ENCODE measurements around the gene ANKRD40CL. TPM values are rescaled to one million over a fixed set of nuclear protein-coding genes. Genes with fewer than 3 reads are reported as not detected.

The ANKRD40CL gene
- total and polyA plus RNA-seq, 7 experiments from 2014 or later = not detected

DNA sequence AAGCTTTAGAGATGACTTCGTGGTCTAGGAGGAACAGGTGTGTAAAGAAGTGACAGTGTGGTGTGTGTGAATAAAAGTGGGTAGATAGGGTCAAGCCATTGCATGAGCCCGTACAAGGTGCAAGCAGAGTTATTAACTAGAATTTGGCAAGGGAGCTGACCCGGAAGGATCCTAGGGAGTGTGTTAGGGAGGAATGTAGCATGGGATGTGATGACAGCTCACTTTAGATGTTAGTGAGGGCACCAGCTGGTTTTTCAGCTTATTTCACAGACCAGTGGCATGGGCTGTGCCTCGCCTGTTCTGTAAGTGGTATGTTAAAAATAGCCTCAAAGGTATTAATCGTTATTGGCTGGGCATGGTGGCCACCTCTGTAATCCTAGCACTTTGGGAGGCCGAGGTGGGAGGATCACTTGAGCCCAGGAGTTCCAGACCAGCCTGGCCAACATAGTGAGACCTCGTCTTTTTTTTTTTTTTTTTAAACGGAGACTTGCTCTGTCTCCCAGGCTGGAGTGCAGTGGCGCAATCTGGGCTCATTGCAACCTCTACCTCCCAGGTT lies 8.3 kb downstream of the ANKRD40CL start:
- DNase-seq (no peak), ATAC-seq (no peak)
- Mint-ChIP-seq H3K4me3 (no peak overlapping the region), H3K4me1 (peaks cover 4 to 18% (median 10%) of the 10 kb centered on the region in 7 donors), H3K36me3 (peaks cover 0 to 9% (median 0%) of the 10 kb centered on the region in 5 donors), H3K9me3 (no peaks in the 10 kb centered on the region), H3K27me3 (peaks cover 0 to 17% (median 0%) of the 10 kb centered on the region in 5 donors), H3K27ac (peak overlapping the region in 3 of 9 donors; percentile 32 to 82 (median 74))
- intact Hi-C loops (cut with micrococcal nuclease) = no loop called here
- Histone ChIP-seq H3K27ac (ENCODE audit: low read depth, low read length) (no peak overlapping the region), H3K9me3 (ENCODE audit: control insufficient read depth in 2 of 3, low read length in 3 of 3) (no peaks in the 10 kb centered on the region), H3K36me3 (ENCODE audit: control insufficient read depth in 2 of 3, insufficient read depth in 3 of 3, low read length in 3 of 3) (peaks cover 0 to 4% (median 0%) of the 10 kb centered on the region in 3 experiments), H3K4me3 (ENCODE audit: low read length) (no peak overlapping the region), H3K27me3 (ENCODE audit: control insufficient read depth in 2 of 2, insufficient read depth in 2 of 2, low read length in 2 of 2) (no peaks in the 10 kb centered on the region), H3K4me1 (ENCODE audit: control insufficient read depth in 2 of 2, insufficient read depth in 2 of 2, low read length in 2 of 2) (peaks cover 0 to 9% of the 10 kb centered on the region in 2 donors)
- CTCF ChIA-PET = no interaction called here
- POLR2A ChIA-PET = no interaction called here

DNA sequence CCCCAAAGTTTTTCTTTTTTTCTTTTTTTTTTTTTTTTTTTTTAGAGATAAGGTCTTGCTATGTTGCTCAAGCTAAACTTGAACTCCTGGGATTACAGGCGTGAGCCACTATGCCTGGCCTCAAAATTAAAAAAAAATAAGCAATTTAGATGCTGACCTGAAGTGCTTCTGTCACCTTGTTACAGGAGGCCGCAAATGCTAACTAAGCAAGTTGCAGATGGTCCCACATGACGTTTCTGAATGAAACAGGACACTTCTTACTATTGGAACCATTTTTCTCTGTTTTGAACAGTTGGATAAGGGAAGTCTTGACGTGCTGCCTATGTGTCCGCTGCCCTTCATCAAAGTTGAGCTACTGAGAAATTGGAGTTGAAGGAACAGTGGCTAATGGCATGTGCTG lies 8.8 kb downstream of the ANKRD40CL start:
- Histone ChIP-seq H3K36me3 (ENCODE audit: control insufficient read depth in 2 of 3, insufficient read depth in 3 of 3, low read length in 3 of 3) (peaks cover 0 to 4% (median 3%) of the 10 kb centered on the region in 3 experiments), H3K4me3 (ENCODE audit: low read length) (no peak overlapping the region), H3K4me1 (ENCODE audit: control insufficient read depth in 2 of 2, insufficient read depth in 2 of 2, low read length in 2 of 2) (peaks cover 0 to 4% of the 10 kb centered on the region in 2 donors), H3K9me3 (ENCODE audit: control insufficient read depth in 2 of 3, low read length in 3 of 3) (no peaks in the 10 kb centered on the region), H3K27me3 (ENCODE audit: control insufficient read depth in 2 of 2, insufficient read depth in 2 of 2, low read length in 2 of 2) (no peaks in the 10 kb centered on the region), H3K27ac (ENCODE audit: low read depth, low read length) (no peak overlapping the region)
- Mint-ChIP-seq H3K9me3 (no peaks in the 10 kb centered on the region), H3K4me3 (no peak overlapping the region), H3K27me3 (peaks cover 0 to 14% (median 0%) of the 10 kb centered on the region in 5 donors), H3K4me1 (peaks cover 3 to 14% (median 8%) of the 10 kb centered on the region in 7 donors), H3K27ac (peak overlapping the region in 2 of 9 donors; percentile 74 to 82), H3K36me3 (peaks cover 0 to 14% (median 0%) of the 10 kb centered on the region in 5 donors)
- DNase-seq = no peak
- intact Hi-C loops (cut with micrococcal nuclease) = no loop called here
- ATAC-seq = no peak
- ChIA-PET POLR2A (no interaction called here), CTCF (no interaction called here)

DNA sequence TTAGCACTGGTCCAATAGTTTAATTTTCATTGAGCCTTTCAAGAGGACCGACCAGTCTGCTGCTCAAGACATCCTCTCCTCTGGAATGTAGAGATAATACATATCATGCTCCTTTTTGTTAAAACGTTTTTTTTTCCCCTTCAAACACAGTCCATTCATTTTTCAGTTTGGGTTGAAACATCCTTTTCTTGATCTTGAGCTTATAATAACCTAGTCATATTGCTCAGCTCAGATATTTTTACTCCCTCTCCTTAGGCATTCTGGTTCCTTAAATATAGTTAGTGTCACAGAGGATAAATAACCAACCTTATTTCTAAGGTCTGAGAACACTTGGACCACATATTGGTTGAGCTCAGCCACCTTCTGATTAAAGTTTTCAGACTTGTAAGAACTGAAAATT lies 12.8 kb downstream of the ANKRD40CL start:
- no peaks in the 10 kb centered on the region for H3K4me1 ChIP-seq (ENCODE audit: control insufficient read depth in 2 of 2, insufficient read depth in 2 of 2, low read length in 2 of 2)
- H3K4me1 Mint-ChIP-seq = peaks cover 0 to 8% (median 3%) of the 10 kb centered on the region in 7 donors
- peaks cover 0 to 2% (median 0%) of the 10 kb centered on the region in 5 donors for H3K27me3 Mint-ChIP-seq
- DNase-seq (no peak), ATAC-seq (no peak)
- H3K27ac ChIP-seq (ENCODE audit: low read depth, low read length) = no peak overlapping the region
- peak overlapping the region in 4 of 9 donors; percentile 25 to 76 (median 60) for H3K27ac Mint-ChIP-seq
- H3K4me3 ChIP-seq (ENCODE audit: low read length) = no peak overlapping the region
- H3K36me3 Mint-ChIP-seq = peaks cover 0 to 33% (median 14%) of the 10 kb centered on the region in 5 donors
- no peak overlapping the region for H3K4me3 Mint-ChIP-seq
- H3K36me3 ChIP-seq (ENCODE audit: control insufficient read depth in 2 of 3, insufficient read depth in 3 of 3, low read length in 3 of 3) = peaks cover 21 to 36% (median 32%) of the 10 kb centered on the region in 3 experiments
- peaks cover 0 to 1% (median 0%) of the 10 kb centered on the region in 11 donors for H3K9me3 Mint-ChIP-seq
- H3K9me3 ChIP-seq (ENCODE audit: control insufficient read depth in 2 of 3, low read length in 3 of 3) = no peaks in the 10 kb centered on the region
- ChIA-PET POLR2A (no interaction called here), CTCF (no interaction called here)
- no peaks in the 10 kb centered on the region for H3K27me3 ChIP-seq (ENCODE audit: control insufficient read depth in 2 of 2, insufficient read depth in 2 of 2, low read length in 2 of 2)
- intact Hi-C loops (cut with micrococcal nuclease) = no loop called here

GRCh38 chr17:50749245-50749644 lies 18.1 kb downstream of the ANKRD40CL start:
- no peak overlapping the region for H3K4me3 ChIP-seq (ENCODE audit: low read length)
- Mint-ChIP-seq H3K9me3 (peaks cover 0 to 1% (median 0%) of the 10 kb centered on the region in 11 donors), H3K27ac (peak overlapping the region in 3 of 9 donors; percentile 28 to 73 (median 65)), H3K4me3 (no peak overlapping the region), H3K27me3 (no peaks in the 10 kb centered on the region), H3K36me3 (peaks cover 6 to 55% (median 24%) of the 10 kb centered on the region in 5 donors), H3K4me1 (peaks cover 0 to 9% (median 4%) of the 10 kb centered on the region in 7 donors)
- POLR2A ChIA-PET = interaction anchor here (0.6 kb wide), 1 partner anchor 22 kb away, joined by 4 read pairs; no protein-coding TSS in a partner anchor
- H3K9me3 ChIP-seq (ENCODE audit: control insufficient read depth in 2 of 3, low read length in 3 of 3) = no peaks in the 10 kb centered on the region
- H3K4me1 ChIP-seq (ENCODE audit: control insufficient read depth in 2 of 2, insufficient read depth in 2 of 2, low read length in 2 of 2) = no peaks in the 10 kb centered on the region
- intact Hi-C loops (cut with micrococcal nuclease) = no loop called here
- H3K27ac ChIP-seq (ENCODE audit: low read depth, low read length) = no peak overlapping the region
- no peaks in the 10 kb centered on the region for H3K27me3 ChIP-seq (ENCODE audit: control insufficient read depth in 2 of 2, insufficient read depth in 2 of 2, low read length in 2 of 2)
- H3K36me3 ChIP-seq (ENCODE audit: control insufficient read depth in 2 of 3, insufficient read depth in 3 of 3, low read length in 3 of 3) = peaks cover 48 to 87% (median 53%) of the 10 kb centered on the region in 3 experiments
- CTCF ChIA-PET = no interaction called here
- DNase-seq (no peak), ATAC-seq (no peak)

DNA sequence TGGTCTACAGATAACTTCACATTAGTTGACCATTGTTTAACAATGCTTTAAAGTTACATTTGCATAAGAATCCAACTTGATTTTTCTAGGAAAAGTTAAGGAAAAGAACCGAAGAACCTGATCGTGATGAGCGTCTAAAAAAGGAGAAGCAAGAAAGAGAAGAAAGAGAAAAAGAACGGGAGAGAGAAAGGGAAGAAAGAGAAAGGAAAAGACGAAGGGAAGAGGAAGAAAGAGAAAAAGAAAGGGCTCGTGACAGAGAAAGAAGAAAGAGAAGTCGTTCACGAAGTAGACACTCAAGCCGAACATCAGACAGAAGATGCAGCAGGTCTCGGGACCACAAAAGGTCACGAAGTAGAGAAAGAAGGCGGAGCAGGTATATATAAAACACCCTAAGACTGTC lies 21.7 kb downstream of the ANKRD40CL start:
- Histone ChIP-seq H3K27me3 (ENCODE audit: control insufficient read depth in 2 of 2, insufficient read depth in 2 of 2, low read length in 2 of 2) (no peaks in the 10 kb centered on the region), H3K4me1 (ENCODE audit: control insufficient read depth in 2 of 2, insufficient read depth in 2 of 2, low read length in 2 of 2) (no peaks in the 10 kb centered on the region), H3K4me3 (ENCODE audit: low read length) (no peak overlapping the region), H3K9me3 (ENCODE audit: control insufficient read depth in 2 of 3, low read length in 3 of 3) (no peaks in the 10 kb centered on the region), H3K36me3 (ENCODE audit: control insufficient read depth in 2 of 3, insufficient read depth in 3 of 3, low read length in 3 of 3) (peaks cover 54 to 96% (median 58%) of the 10 kb centered on the region in 3 experiments), H3K27ac (ENCODE audit: low read depth, low read length) (no peak overlapping the region)
- ChIA-PET CTCF (no interaction called here), POLR2A (interaction anchor here (0.6 kb wide), 1 partner anchor 12 kb away, joined by 3 read pairs; no protein-coding TSS in a partner anchor)
- Mint-ChIP-seq H3K27ac (peak overlapping the region in 2 of 9 donors; percentile 8 to 56), H3K4me3 (no peak overlapping the region), H3K4me1 (peaks cover 0 to 9% (median 4%) of the 10 kb centered on the region in 7 donors), H3K36me3 (peaks cover 6 to 67% (median 40%) of the 10 kb centered on the region in 5 donors), H3K9me3 (peaks cover 0 to 1% (median 0%) of the 10 kb centered on the region in 11 donors), H3K27me3 (no peaks in the 10 kb centered on the region)
- ATAC-seq = no peak
- intact Hi-C loops (cut with micrococcal nuclease) = no loop called here
- no peak for DNase-seq

DNA sequence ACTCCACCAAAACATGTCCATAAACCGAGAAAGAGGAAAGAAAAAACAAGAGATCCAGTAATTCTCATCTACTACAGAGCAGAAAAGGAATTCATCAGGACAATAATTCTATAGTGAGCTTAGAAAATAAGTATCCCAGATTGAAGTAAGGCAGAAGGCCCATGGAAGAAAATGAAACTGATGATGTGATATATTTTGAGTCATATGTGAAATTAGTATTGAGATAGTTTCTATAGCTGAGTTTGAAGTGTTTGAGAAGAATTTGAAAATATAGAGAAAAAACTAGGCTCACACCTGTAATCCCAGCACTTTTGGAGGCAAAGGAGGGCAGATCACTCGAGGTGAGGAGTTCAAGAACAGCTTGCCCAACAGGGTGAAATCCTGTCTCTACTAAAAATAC lies 28.2 kb downstream of the ANKRD40CL start:
- Mint-ChIP-seq H3K4me3 (no peak overlapping the region), H3K27me3 (no peaks in the 10 kb centered on the region), H3K9me3 (no peaks in the 10 kb centered on the region), H3K36me3 (peaks cover 0 to 57% (median 31%) of the 10 kb centered on the region in 5 donors), H3K27ac (peak overlapping the region in 7 of 9 donors; percentile 21 to 61 (median 38)), H3K4me1 (peaks cover 21 to 48% (median 40%) of the 10 kb centered on the region in 7 donors)
- Histone ChIP-seq H3K36me3 (ENCODE audit: control insufficient read depth in 2 of 3, insufficient read depth in 3 of 3, low read length in 3 of 3) (peaks cover 22 to 68% (median 24%) of the 10 kb centered on the region in 3 experiments), H3K4me1 (ENCODE audit: control insufficient read depth in 2 of 2, insufficient read depth in 2 of 2, low read length in 2 of 2) (peaks cover 0 to 5% of the 10 kb centered on the region in 2 donors), H3K9me3 (ENCODE audit: control insufficient read depth in 2 of 3, low read length in 3 of 3) (no peaks in the 10 kb centered on the region), H3K4me3 (ENCODE audit: low read length) (no peak overlapping the region), H3K27ac (ENCODE audit: low read depth, low read length) (no peak overlapping the region), H3K27me3 (ENCODE audit: control insufficient read depth in 2 of 2, insufficient read depth in 2 of 2, low read length in 2 of 2) (no peaks in the 10 kb centered on the region)
- intact Hi-C loops (cut with micrococcal nuclease) = no loop called here
- CTCF ChIA-PET = no interaction called here
- ATAC-seq (no peak), DNase-seq (no peak)
- POLR2A ChIA-PET = no interaction called here

Measured in naive thymus-derived CD4-positive, alpha-beta T cell (primary cell).